HG03432 (cell line): ENCODE results near the gene OVOL2.
"Not testable (repeated sequence)": the region's sequence is repeated elsewhere in the genome, so short reads cannot be mapped to it uniquely, and the experiment has no call there.

Source experiments
- ATAC-seq: cut with Tn5 transposase; IDR thresholded peaks from one replicate; pipeline ENCODE4 v1.9.1; 2021; ENCODE audit warnings: mild to moderate bottlenecking, moderate library complexity; ENCODE audit not compliant: unreplicated experiment

Gene OVOL2

DNA sequence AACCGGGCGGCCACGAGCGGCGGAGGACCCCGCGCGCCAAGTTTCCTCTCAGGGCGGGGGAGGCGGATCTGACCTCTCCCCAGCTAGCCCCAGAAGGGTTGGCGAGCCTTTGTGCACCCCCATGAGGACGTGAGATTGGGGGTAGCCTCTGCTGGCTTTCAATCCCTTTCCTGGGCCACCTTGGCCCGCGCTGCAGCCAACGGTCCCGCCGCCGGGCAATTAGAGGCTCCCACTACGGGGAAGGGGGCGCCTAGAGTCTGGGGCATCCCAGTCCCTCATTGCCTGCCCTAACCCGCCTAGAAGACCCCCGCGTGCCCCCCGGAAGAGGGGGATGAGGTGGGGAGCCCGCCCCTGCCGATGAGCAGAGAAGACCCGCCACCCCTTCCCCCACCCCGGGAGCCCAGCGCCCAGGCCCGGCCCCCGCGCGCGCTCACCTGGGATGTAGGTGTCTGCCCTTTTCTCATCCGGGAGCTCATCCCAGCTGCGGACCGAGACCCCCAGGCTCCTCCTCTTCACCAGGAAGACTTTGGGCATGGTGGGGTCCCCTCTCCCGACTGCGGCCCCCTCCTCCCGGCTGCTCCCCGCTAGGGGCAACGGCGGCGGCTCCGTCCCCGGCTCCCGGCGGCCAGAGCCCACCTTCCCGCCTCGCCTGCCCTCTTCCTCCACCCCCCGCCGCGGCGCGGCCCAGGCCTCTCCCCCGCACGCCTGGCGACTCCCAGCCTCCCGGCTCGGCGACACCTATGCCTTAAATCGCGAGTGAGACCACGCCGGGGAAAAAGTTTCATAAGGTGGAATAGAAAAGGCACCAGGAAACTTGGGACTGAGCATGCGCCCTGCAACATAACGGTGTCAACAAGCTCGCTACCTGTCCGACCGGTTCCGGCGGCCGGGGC, at the start of gene OVOL2:
Gene OVOL2 (minus strand): TSS at position 816 of the 893 bp plus-strand sequence. CDS start 282 bp downstream, at position 534.
- ATAC-seq, result no peak

DNA sequence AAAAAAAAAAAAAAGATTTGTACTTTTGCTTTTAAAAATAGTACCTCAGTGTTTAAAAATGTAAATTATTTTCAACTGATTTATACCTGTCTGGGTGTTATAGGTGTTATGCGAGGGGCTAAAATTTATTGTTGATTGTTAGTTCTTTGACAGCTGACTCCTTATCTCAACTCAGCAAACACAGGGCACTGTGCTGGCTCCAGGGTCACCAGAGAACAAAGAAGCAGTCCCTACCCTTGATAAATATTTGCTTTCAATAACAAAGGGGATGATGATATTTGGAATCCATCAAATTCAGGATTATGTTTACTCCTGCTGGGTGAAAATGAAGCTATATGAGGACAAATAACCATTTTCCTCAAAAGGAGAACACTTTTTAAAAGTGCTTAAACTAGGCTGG, 45.8 kb upstream of the OVOL2 start:
- ATAC-seq, result no peak

DNA sequence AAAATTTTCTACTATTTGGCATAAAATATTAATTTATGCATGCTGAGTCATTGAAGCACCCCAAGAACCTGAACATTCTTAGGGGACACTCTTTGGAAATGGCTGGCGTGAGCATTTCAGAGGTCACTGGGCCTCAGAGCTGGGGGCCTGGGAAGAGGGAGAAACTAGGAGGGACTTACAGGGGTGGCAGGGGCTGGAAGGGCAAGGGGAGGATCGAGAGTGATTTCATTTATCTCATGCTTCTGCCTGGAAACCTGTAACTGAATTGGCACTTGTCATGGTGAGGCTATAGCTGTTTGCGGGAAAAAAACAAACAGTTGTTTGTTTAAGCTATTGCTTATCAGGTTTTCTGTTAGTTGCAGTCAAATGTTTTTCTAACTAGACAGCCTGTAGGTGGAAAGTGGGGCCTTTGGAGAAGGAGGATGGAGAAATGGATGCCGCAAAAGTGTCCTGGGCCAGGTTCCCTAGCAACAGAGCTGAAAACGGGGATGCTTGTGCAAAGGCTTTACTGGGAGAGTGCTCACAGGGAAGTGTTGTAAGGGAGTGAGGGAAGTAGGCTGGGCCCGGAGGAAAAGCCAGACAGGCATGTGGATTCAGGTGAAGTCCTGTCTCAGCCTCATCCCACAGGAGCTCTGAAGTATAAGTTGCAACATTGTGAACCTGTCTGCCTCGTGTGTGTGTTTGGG, 43.6 kb upstream of the OVOL2 start:
- no peak for ATAC-seq

DNA sequence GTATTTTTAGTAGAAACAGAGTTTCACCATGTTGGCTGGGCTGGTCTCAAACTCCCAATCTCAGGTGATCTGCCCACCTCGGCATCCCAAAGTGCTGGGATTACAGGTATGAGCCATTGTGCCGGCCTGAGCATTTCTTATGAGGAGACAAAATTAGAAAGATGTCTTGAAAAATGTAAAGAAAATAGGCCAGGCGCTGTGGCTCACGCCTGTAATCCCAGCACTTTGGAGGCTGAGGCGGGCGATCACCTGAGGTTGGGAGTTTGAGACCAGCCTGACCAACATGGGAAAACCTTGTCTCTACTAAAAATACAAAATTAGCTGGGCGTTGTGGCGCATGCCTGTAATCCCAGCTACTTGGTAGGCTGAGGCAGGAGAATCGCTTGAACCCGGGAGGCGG, 42.9 kb upstream of the OVOL2 start:
- not testable (repeated sequence) for ATAC-seq

DNA sequence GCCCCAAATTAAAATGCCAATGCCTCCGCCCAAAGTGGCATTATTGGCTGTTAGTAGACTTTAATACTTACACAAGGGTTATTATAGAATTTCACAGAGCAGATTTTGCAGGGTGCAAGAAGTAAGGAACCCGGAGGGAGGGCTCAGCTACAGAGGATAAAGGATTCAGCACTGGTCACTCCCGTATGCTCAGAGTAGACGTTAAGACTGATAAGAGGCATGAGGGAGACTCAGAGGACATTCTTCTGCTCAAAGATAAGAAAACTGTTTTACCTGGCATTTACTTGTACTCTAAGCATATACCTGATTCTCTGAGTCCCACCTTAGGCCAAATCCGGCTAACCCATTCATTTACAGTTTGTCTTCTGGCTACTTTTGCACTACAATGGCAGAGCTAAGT, 36.5 kb upstream of the OVOL2 start:
- no peak for ATAC-seq

DNA sequence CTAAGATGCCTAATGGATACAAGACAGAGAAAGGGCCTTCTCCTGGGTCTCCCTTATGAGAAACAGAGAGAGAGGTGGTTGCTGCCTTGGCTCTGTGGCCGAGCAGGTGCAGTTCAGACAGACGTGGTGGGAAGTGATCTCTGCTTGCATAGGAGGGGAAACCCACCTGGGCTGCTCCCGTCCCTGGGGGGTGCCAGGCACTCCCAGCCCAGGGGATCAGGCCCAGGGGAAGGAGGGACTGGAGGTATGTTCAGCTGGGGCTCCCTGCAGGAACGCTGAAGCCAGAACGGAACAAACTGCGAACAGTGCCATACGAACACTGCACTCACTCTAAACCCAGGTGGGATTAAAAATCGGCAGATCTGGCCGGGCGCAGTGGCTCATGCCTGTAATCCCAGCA, 35.7 kb upstream of the OVOL2 start:
- no peak for ATAC-seq

DNA sequence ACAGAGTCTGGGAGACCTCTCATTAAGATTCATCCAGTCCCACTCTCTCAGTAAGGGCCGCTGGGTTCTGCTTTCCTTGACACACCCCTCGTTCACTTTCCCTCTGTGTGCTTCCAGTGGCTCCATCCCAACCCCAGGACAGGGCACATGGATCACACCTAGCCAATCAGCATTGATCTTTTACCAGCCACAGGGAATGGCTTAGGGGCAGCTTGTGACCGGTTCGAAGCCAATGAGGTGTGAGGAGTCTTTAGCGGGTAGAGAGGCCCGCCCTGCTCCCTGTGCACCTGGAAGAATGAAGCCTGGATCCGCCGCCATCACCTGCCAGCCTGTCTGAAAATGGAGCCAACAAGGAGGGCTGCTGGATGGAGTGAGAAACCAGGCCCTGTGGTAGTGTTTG, 35.2 kb upstream of the OVOL2 start:
- no peak for ATAC-seq

DNA sequence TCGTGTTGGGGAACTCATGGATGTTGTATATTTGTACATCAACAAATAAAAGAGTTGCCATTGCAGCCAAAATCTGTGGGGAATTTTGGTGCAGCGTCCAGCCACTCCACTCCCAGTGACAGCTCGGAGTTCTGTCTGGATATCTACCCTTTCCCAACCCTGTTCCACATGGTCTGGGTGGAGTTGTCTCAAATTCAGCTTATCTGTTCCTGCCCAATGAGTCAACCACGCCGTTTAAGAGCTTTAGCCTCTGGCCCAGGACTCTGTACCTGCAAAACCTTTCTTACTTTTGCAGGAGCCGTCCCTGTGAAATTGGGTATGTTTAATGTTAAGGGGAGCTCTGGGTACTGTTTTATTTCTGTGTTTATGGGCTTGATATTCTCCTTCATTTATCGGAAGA, 33.9 kb upstream of the OVOL2 start:
- no peak for ATAC-seq

DNA sequence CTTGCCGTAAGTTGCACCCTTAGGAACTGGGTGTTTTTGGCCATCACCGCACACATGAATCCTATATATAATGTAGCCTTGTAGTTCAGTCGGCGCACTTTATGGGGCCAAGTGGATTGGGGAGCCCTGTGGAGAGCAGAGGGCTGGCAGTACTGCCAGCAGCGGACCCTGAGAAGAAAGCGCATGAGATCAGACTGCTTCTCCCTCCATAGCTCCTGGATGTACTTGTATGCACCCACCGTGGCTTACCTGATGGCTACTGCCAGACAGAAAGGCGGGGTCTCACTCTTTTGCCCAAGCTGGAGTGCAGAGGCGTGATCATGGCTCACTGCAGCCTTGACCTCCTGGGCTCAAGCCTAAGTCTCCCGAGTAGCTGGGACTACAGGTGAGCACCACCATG, 32.8 kb upstream of the OVOL2 start:
- no peak for ATAC-seq

DNA sequence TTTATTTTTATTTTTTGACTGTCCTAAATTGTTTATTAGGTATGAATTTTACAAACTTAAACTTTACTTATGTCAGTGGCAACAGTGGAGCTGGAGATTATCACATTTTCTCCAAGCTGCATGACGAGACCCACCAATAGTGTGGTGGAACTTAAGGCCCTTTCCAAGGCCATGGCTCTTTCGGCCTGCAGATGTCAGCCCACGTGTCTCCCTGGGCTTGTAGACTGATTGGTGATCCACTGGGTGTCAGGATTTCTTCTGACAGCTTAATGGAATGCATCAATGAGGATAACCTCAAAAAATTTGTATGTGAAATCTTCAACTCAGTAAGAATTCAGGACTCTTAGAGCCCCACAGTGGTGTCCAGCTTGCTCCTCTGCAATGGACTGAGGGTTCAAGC, 32.3 kb upstream of the OVOL2 start:
- no peak for ATAC-seq

DNA sequence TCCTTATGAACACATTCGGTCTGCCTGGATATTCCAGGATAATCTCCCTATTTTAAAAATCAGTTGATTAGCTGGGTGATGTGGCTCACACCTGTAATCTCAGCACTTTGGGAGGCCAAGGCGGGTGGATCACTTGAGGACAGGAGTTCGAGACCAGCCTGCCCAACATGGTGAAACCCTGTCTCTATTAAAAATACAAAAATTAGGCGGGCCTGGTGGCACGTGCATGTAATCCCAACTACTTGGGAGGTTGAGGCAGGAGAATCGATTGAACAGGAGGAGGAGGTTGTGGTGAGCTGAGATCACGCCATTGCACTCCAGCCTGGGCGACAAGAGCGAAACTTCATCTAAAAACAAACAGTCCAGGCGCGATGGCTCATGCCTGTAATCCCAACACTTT, 31.1 kb upstream of the OVOL2 start:
- not testable (repeated sequence) for ATAC-seq

DNA sequence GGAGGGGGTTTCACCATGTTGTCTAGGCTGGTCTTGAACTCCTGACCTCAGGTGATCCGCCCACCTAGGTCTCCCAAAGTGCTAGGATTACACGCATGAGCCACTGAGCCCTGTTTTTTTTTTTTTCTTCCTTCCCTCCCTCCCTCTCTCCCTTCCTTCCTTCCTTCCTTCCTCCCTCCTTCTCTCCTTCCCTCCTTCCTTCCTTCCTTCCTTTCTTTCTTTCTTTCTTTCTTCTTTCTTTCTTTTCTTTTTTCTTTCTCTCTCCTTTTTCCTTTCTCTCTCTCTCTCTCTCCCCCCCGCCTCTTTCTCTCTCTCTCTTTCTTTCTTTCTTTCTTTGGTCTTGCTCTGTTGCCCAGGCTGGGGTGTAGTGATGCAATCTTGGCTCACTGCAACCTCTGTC, 30.6 kb upstream of the OVOL2 start:
- not testable (repeated sequence) for ATAC-seq

DNA sequence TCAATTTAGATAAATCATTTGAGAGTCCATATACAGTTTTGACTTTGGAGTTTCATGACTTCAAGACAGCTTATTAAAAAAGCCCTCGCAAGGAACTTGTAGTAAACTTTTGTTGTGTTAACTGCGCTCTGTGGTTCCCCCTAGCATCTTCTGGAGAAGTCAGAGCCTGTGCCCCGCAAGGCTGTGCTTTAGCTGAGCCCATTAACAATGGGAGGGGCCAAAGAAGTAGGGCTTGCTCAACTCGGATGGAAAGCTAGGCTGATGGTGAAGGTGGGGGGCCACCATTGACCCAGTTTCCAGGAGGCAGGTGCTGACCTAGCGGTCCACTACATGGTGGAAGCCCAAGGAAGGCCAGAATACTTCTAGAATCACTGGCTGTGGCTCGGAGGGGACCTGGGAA, 29.3 kb upstream of the OVOL2 start:
- ATAC-seq, result no peak

DNA sequence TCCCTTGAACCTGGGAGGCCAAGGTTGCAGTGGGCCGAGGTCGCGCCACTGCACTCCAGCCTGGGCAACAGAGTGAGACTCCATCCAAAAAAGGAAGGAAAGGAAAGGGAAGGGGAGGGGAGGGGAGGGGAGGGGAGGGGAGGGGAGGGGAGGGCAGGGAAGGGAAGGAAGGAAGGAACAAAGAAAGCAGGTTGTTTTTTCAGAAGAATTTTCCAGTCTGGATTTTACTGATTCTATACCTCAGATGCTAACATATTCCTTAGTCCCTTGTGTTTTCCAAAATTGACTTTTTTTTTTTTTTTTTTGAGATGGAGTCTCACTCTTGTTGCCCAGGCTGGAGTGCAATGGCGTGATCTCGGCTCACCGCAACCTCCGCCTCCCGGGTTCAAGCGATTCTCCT, 23.1 kb upstream of the OVOL2 start:
- not testable (repeated sequence) for ATAC-seq

DNA sequence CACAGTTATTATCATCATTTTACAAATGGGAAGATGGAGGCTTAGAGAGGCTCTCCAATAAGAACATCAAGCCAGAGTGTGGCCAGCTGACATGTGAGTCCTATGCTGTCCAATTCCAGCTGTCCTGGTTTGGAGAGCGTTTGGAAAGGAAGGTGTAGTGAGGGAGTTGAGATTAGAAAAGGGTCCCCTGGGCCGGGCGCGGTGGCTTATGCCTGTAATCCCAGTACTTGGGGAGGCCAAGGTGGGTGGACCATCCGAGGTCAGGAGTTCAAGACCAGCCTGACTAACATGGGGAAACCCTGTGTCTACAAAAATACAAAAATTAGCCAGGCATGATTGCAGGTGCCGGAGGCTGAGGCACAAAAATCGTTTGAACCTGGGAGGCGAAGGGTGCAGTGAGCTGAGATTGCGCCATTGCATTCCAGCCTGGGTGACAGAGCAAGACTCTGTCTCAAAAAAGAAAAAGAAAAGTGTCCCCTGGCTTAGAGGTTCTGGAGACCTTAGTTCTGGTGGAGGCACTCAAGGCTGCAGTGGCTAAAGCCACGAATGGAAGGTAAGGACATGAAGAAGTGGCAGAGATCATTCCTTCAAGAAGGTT, 22.1 kb upstream of the OVOL2 start:
- no peak for ATAC-seq

DNA sequence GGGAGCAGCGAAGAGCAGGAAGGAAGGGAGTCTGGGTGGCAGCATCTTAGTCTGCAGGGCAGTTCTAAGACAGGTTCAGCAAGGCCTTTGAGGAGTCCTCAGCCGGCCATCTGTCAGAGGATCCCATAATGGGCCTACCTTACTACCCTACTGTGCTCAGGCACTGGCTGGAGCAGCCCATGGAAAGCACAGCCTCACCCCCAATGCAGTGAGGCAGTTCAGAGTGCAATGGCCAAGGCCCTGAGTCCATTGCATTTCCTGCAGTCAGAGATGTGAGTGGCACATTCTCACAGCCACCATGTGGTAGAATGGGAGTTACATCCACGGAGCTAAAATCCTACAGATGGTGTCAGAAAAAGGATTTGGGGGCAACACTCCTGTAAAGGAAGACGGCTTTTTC, 19.4 kb upstream of the OVOL2 start:
- ATAC-seq, result no peak

DNA sequence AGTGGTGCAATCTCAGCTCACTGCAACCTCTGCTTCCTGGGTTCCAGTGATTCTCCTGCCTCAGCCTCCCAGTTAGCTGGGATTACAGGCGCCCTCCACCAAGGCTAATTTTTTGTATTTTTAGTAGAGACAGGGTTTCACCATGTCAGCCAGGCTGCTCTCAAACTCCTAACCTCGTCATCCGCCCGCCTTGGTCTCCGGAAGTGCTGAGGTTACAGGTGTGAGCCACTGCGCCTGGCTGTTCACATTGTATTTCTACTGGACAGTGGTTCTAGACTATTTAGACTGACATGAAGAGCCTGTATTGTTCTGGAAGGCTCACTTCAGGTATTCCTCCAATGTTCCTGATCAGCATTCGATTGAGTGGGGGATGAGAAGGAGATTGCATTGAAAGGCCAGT, 14.8 kb upstream of the OVOL2 start:
- ATAC-seq, result no peak

DNA sequence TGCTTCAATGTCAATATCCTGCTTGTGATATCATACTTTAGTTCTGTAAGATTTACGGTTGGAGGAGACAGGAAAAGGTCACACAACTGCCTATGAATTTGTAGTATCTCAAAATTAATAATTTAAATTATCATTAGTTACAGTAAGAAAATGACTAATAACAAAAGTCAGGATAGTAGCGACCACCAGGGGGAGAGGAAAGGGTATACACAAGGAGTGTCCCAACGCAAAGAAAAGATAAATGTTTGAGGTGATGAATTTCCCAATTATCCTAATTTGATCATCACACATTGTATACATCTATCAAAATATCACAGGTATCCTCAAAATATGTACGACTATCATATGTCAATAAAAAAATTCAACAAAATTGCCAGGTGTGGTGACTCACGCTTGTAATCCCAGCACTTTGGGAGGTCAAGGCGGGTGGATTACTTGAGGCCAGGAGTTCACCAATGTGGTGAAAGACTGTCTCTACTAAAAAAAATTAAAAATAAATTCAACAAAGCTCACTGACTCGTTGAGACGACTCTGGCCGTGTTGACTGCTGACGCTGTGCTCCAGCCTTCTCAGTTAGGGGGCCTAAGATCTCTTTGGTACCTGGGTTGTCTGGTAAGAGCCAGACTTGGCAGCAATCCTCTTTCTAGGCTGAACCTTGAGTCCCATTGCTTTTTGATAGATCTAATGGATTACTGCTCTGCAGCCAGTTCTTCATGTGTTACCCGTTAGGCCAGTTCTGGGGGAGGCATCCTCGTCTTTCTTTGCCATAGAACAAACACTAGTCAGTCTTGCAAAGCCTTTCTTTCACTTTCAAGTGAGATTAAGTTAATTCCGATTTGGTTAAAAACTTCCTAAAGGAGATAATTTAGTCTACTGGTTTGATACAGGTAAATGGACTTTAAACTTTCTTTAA, 9.0 kb upstream of the OVOL2 start:
- no peak for ATAC-seq

DNA sequence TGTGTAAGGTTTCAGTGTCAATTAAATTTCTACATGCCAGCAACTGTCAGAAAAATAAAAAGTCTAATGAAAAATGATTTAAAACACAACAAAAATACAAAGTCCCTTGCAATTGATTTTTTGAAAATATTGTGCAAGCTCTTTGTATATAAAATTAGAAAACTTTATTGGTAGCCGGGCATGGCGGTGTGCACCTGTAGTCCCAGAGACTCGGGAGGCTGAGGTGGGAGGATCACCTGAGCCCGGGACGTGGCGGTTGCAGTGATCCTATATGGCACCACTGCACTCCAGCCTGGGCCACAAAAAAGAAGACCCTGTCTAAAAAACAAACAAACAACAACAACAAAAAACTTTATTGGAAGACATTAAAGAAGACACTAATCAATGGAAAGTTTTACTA, 6.0 kb upstream of the OVOL2 start:
- no peak for ATAC-seq

DNA sequence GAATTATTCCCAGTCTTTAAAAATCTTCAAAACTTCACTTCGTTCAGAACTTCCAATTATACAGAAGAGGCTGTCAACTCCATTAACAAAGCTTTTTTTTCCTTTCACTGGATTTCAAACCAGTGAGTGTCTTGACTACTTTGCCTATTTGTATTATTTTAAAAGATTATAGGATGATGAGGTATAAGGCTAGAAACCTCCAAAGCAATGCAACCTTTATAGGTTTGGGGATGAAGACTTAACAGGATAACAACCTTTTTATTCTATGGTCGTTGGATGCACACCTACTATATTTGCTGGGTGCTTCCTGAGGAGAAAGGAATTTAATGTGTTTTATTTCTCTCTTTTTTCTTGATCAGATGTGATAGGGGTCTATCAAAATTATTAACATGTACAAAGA, 1.9 kb upstream of the OVOL2 start:
- no peak for ATAC-seq
